Measurements from ENCODE around the gene PITPNB.

Gene PITPNB

GRCh38 chr22:27880778-27881394, 38.2 kb downstream of the PITPNB start:
- no peak for DNase-seq (ENCODE audit: low read depth, low spot score)

GRCh38 chr22:27879923-27880322, 39.1 kb downstream of the PITPNB start:
- no peak for DNase-seq (ENCODE audit: low read depth, low spot score)

GRCh38 chr22:27878541-27878940, 40.5 kb downstream of the PITPNB start:
- no peak for DNase-seq (ENCODE audit: low read depth, low spot score)

- no peak for DNase-seq (ENCODE audit: low read depth, low spot score)
Observed at GRCh38 chr22:27877501-27877900, 41.6 kb downstream of the PITPNB start.

- no peak for DNase-seq (ENCODE audit: low read depth, low spot score)
Observed at GRCh38 chr22:27876684-27877083, 42.4 kb downstream of the PITPNB start.

- no peak for DNase-seq (ENCODE audit: low read depth, low spot score)
Observed at GRCh38 chr22:27875951-27876350, 43.1 kb downstream of the PITPNB start.

- DNase-seq (ENCODE audit: low read depth, low spot score): no peak
Observed at GRCh38 chr22:27874764-27875163, 44.3 kb downstream of the PITPNB start.

- DNase-seq (ENCODE audit: low read depth, low spot score): no peak
Observed at GRCh38 chr22:27874185-27874584, 44.9 kb downstream of the PITPNB start.

- no peak for DNase-seq (ENCODE audit: low read depth, low spot score)
Observed at GRCh38 chr22:27873472-27873871, 45.6 kb downstream of the PITPNB start.

- no peak for DNase-seq (ENCODE audit: low read depth, low spot score)
Observed at GRCh38 chr22:27872488-27872887, 46.6 kb downstream of the PITPNB start.

- no peak for DNase-seq (ENCODE audit: low read depth, low spot score)
Observed at GRCh38 chr22:27871306-27872014, 47.6 kb downstream of the PITPNB start.

- no peak for DNase-seq (ENCODE audit: low read depth, low spot score)
Observed at GRCh38 chr22:27870234-27871191, 48.5 kb downstream of the PITPNB start.

GRCh38 chr22:27868732-27869282, 50.2 kb downstream of the PITPNB start:
- DNase-seq (ENCODE audit: low read depth, low spot score): no peak

- no peak for DNase-seq (ENCODE audit: low read depth, low spot score)
Observed at GRCh38 chr22:27867953-27868731, 50.9 kb downstream of the PITPNB start.

GRCh38 chr22:27867085-27867952, 51.7 kb downstream of the PITPNB start:
- no peak for DNase-seq (ENCODE audit: low read depth, low spot score)

GRCh38 chr22:27866135-27867084, 52.6 kb downstream of the PITPNB start:
- no peak for DNase-seq (ENCODE audit: low read depth, low spot score)

- no peak for DNase-seq (ENCODE audit: low read depth, low spot score)
Observed at GRCh38 chr22:27865496-27865895, 53.6 kb downstream of the PITPNB start.

GRCh38 chr22:27863556-27863955, 55.5 kb downstream of the PITPNB start:
- no peak for DNase-seq (ENCODE audit: low read depth, low spot score)

- no peak for DNase-seq (ENCODE audit: low read depth, low spot score)
Observed at GRCh38 chr22:27863001-27863400, 56.1 kb downstream of the PITPNB start.

All from activated CD4-positive, CD25-positive, alpha-beta regulatory T cell treated with anti-CD3 and anti-CD28 coated beads, Interleukin-2, amount 50 U/mL, for 16 hours (primary cell).